Neutrophil (primary cell): Measurements from ENCODE around the gene GLRX3.

Experiments
- H3K27ac ChIP-seq: fragments of 200-600 bp; sonication (generic); 2 replicates; pipeline ENCODE4 v1.5.1; 2016; ENCODE audit warnings: mild to moderate bottlenecking, moderate library complexity
- H3K27me3 ChIP-seq: fragments of 200-600 bp; sonication (generic); 2 replicates; pipeline ENCODE4 v1.6.0; 2016; ENCODE audit warnings: mild to moderate bottlenecking
- H3K36me3 ChIP-seq: fragments of 200-600 bp; sonication (generic); 2 replicates; pipeline ENCODE4 v1.5.1; 2017
- H3K4me1 ChIP-seq, 2 experiments: fragments of 200-600 bp in 1 of 2; sonication (generic) in 1 of 2; 1 replicate in 1 of 2; 2 replicates in 1 of 2; pipeline versions ENCODE4 v1.5.1 to v1.6.1; 2013 to 2016; ENCODE audit warnings: low read depth in 1 of 2, low read length in 1 of 2, mild to moderate bottlenecking in 1 of 2, moderate library complexity in 1 of 2; ENCODE audit not compliant: control insufficient read depth in 1 of 2, insufficient read depth in 1 of 2
- H3K4me3 ChIP-seq, 2 experiments: fragments of 200-600 bp in 1 of 2; sonication (generic) in 1 of 2; 1 replicate in 1 of 2; 2 replicates in 1 of 2; pipeline ENCODE4 v1.5.1; 2013 to 2016; ENCODE audit warnings: low read depth in 1 of 2, low read length in 1 of 2, mild to moderate bottlenecking in 1 of 2, moderate library complexity in 1 of 2
- H3K9me3 ChIP-seq: fragments of 200-600 bp; sonication (generic); 2 replicates; pipeline ENCODE4 v1.5.1; 2016
- TF ChIP-seq, protein P1 (sequence below): fragments of 200-600 bp; sonication (generic); IDR thresholded peaks from 2 replicates; pipeline ENCODE4 v1.5.1; 2016; ENCODE audit warnings: antibody characterized with exemption

Gene GLRX3

GRCh38 chr10:130194991-130195645 is 58.9 kb downstream of the GLRX3 start:
- Histone ChIP-seq H3K36me3 (no peaks in the 10 kb centered on the region), H3K9me3 (no peaks in the 10 kb centered on the region), H3K4me3 (no peak overlapping the region), H3K4me1 (peaks cover 4 to 7% of the 10 kb centered on the region in 2 experiments), H3K27ac (no peak overlapping the region), H3K27me3 (peaks cover 34% of the 10 kb centered on the region)
- TF ChIP-seq, protein P1, sequence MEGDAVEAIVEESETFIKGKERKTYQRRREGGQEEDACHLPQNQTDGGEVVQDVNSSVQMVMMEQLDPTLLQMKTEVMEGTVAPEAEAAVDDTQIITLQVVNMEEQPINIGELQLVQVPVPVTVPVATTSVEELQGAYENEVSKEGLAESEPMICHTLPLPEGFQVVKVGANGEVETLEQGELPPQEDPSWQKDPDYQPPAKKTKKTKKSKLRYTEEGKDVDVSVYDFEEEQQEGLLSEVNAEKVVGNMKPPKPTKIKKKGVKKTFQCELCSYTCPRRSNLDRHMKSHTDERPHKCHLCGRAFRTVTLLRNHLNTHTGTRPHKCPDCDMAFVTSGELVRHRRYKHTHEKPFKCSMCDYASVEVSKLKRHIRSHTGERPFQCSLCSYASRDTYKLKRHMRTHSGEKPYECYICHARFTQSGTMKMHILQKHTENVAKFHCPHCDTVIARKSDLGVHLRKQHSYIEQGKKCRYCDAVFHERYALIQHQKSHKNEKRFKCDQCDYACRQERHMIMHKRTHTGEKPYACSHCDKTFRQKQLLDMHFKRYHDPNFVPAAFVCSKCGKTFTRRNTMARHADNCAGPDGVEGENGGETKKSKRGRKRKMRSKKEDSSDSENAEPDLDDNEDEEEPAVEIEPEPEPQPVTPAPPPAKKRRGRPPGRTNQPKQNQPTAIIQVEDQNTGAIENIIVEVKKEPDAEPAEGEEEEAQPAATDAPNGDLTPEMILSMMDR, result no peak

DNA sequence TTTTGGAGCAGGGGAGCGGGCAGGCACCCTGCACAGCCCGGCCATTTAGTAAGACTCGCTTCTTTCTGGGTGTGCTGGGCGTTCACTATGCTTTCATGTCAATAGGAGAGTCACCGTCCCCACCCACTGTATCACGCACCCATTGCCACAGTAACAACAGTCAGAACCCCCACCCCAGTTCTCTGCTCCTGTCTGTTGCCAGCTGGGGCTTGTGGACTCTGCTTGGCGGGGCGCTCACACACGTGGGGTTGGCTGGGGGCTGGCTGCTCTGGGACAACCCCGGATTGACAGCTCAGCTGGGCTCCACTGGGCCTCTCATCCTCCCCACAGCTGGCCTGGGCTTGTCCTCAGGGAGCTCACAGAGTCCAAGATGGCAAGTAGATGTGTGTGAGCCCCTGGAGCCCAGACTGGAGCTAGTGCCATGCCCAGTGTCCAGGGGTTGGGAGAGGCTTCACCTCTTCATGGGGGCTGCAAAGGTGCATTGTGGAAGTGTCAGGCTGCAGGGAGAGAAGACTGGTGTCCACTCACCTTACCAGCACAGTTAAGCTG is 59.6 kb downstream of the GLRX3 start:
- Histone ChIP-seq H3K4me1 (peaks cover 0 to under 1% of the 10 kb centered on the region in 2 experiments), H3K36me3 (no peaks in the 10 kb centered on the region), H3K4me3 (no peak overlapping the region), H3K27ac (no peak overlapping the region), H3K9me3 (no peaks in the 10 kb centered on the region), H3K27me3 (peaks cover 27% of the 10 kb centered on the region)
- TF ChIP-seq, protein P1, result no peak

DNA sequence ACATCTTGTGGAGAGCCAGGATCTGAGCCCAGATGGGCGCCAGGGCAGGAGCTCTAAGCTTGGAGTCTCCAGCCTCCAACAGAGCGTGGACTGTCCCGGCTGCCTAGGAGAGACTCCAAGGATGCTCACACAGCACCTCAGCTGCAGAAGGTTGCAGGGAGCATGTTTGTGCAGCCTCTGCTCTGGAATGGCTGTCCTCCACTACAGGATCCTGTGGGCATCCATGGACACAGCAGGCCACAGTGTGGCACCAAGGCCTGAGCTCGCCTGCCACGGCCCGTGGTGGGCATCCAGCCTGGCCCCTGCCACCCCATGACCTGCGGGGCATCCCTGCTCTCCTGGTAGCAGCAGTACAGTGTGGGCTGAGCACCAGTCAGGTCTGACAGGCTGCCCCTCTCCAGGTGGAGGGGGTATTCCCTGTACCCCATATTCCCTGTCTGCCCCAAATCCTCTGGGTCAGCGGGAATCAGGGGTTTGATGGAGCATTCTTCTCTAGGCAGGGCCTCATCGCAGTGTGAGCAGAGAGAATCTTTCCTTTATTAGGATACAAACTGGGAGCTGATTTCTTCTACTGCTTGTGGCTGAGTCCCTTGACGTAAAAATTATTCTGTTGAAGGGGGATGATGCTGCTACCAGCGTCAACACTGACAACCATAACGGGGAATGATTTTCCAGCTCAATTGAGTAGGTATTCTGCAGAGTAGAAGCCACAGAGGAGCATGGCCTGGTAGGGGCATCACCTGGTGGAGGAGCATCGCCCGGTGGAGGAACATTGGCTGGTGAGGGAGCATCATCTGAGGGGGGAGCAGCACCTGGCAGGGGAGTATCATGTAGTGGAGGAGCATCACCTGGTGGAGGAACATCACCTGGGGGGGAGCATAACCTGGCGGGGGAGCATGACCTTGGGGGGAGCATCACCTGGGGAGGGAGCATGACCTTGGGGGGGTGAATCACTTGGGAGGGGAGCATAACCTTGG is 60.6 kb downstream of the GLRX3 start:
- TF ChIP-seq, protein P1, result no peak
- Histone ChIP-seq H3K4me3 (no peak overlapping the region), H3K4me1 (no peaks in the 10 kb centered on the region), H3K27ac (no peak overlapping the region), H3K9me3 (no peaks in the 10 kb centered on the region), H3K36me3 (no peaks in the 10 kb centered on the region), H3K27me3 (peaks cover 18% of the 10 kb centered on the region)

DNA sequence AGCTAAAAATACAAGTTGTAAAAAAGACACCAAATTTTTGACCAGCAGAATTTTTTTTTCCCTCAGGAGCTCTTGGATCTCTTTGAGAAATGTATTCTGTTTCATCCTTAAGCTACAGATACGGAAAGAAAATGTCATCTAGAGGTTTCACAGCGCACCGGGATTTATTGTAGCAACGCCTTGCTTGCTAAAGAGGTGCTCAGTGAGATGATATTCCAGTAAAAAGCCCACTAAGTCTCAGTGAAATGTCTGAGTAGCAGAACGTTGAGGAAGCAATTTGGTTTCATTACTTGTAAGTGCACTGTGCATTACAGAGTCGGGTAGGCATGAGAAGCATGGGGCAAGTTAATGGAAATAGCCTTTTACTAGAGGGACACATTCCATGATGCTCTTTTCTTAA is 62.5 kb downstream of the GLRX3 start:
- H3K9me3 ChIP-seq, result no peaks in the 10 kb centered on the region

More for the DNA sequence above, 62.5 kb downstream of the GLRX3 start:
- Histone ChIP-seq H3K36me3 (no peaks in the 10 kb centered on the region), H3K27ac (no peak overlapping the region), H3K27me3 (no peaks in the 10 kb centered on the region), H3K4me3 (no peak overlapping the region), H3K4me1 (no peaks in the 10 kb centered on the region)
- TF ChIP-seq, protein P1, result no peak
